NCI-H82 (cell line): ENCODE results near the gene HSD11B2.
A peak's percentile ranks its signal among the peaks of the same experiment; 100 is the strongest.

Experiments
- DNase-seq: peaks from one replicate; lab custom pipeline; 2025; lab: John Stamatoyannopoulos, UW

HSD11B2 gene

GRCh38 chr16:67396159-67397035, 34.5 kb upstream of the HSD11B2 start:
- DNase-seq, result peak; percentile 97

GRCh38 chr16:67397036-67397801, 33.7 kb upstream of the HSD11B2 start:
- DNase-seq, result peak; percentile 26

GRCh38 chr16:67397812-67398545, 32.9 kb upstream of the HSD11B2 start:
- DNase-seq, result no peak

GRCh38 chr16:67398546-67399217, 32.2 kb upstream of the HSD11B2 start:
- no peak for DNase-seq

- DNase-seq, result no peak
Observed at GRCh38 chr16:67399218-67399733, 31.6 kb upstream of the HSD11B2 start.

GRCh38 chr16:67399749-67400704, 30.9 kb upstream of the HSD11B2 start:
- no peak for DNase-seq

GRCh38 chr16:67400901-67401300, 30.0 kb upstream of the HSD11B2 start:
- no peak for DNase-seq

- no peak for DNase-seq
Observed at GRCh38 chr16:67403976-67404555, 26.9 kb upstream of the HSD11B2 start.

GRCh38 chr16:67404740-67405226, 26.1 kb upstream of the HSD11B2 start:
- no peak for DNase-seq

GRCh38 chr16:67405336-67405735, 25.6 kb upstream of the HSD11B2 start:
- no peak for DNase-seq

- DNase-seq, result no peak
Observed at GRCh38 chr16:67406111-67406971, 24.6 kb upstream of the HSD11B2 start.

GRCh38 chr16:67407176-67407787, 23.6 kb upstream of the HSD11B2 start:
- no peak for DNase-seq

GRCh38 chr16:67407788-67408452, 23.0 kb upstream of the HSD11B2 start:
- no peak for DNase-seq

- DNase-seq, result no peak
Observed at GRCh38 chr16:67409631-67410030, 21.3 kb upstream of the HSD11B2 start.

- no peak for DNase-seq
Observed at GRCh38 chr16:67411339-67411738, 19.6 kb upstream of the HSD11B2 start.

- DNase-seq, result no peak
Observed at GRCh38 chr16:67412294-67412693, 18.6 kb upstream of the HSD11B2 start.

GRCh38 chr16:67413978-67414911, 16.7 kb upstream of the HSD11B2 start:
- no peak for DNase-seq
